Activated T-helper 2 cell treated with anti-CD3 and anti-CD28 coated beads, Interferon-gamma antibody, Interleukin-2, Interleukin-4, amounts not matched to agents 10 μg/mL and 5 μg/mL and 100 μg/mL, durations not matched to agents 14 hours and 24 hours and 36 hours (primary cell): Measurements from ENCODE around the gene PRKACG. TPM values are rescaled to one million over a fixed set of nuclear protein-coding genes. Genes with fewer than 3 reads are reported as not detected.

Experiments
- DNase-seq: peaks from one replicate; pipeline ENCODE4 v3.0.0; 2021; ENCODE audit warnings: low spot score
- H3K27ac Mint-ChIP-seq: one replicate; pipeline ENCODE4 v1.8.0; 2021; ENCODE audit warnings: mixed read lengths
- H3K27me3 Mint-ChIP-seq: one replicate; pipeline ENCODE4 v1.8.0; 2021; ENCODE audit warnings: low read depth, mixed read lengths
- H3K36me3 Mint-ChIP-seq: one replicate; pipeline ENCODE4 v1.8.0; 2021; ENCODE audit warnings: low read depth, mixed read lengths
- H3K4me1 Mint-ChIP-seq: one replicate; pipeline ENCODE4 v1.8.0; 2021; ENCODE audit warnings: low read depth, mixed read lengths
- H3K4me3 Mint-ChIP-seq: one replicate; pipeline ENCODE4 v1.8.0; 2021; ENCODE audit warnings: low read depth, mild to moderate bottlenecking, moderate library complexity, mixed read lengths
- H3K9me3 Mint-ChIP-seq: one replicate; pipeline ENCODE4 v1.8.0; 2021; ENCODE audit warnings: mixed read lengths
- intact Hi-C: fragments of 100-400 bp; cut with micrococcal nuclease; formaldehyde crosslinking; loops from one replicate; pipeline ENCODE4 v1.15.1; 2023
- total RNA-seq: library from RNA; stranded (reverse); gene quantifications from 2 replicates; pipeline ENCODE4 v1.2.3, GENCODE V29; 2022

PRKACG gene
- total RNA-seq, 1 donor from 2014 or later = not detected

GRCh38 chr9:69036799-69037198, 22.9 kb upstream of the PRKACG start:
- H3K36me3 Mint-ChIP-seq = peaks cover 17% of the 10 kb centered on the region
- peak overlapping the region; percentile 84 for H3K27ac Mint-ChIP-seq
- peak overlapping the region; percentile 91 for H3K4me3 Mint-ChIP-seq
- intact Hi-C loops = loop anchor here (1.0 to 5.0 kb wide), 4 partner anchors 8 to 156 kb away; no protein-coding TSS in a partner anchor
- H3K27me3 Mint-ChIP-seq = no peaks in the 10 kb centered on the region
- DNase-seq = no peak
- H3K4me1 Mint-ChIP-seq = peaks cover 18% of the 10 kb centered on the region
- H3K9me3 Mint-ChIP-seq = no peaks in the 10 kb centered on the region

DNA sequence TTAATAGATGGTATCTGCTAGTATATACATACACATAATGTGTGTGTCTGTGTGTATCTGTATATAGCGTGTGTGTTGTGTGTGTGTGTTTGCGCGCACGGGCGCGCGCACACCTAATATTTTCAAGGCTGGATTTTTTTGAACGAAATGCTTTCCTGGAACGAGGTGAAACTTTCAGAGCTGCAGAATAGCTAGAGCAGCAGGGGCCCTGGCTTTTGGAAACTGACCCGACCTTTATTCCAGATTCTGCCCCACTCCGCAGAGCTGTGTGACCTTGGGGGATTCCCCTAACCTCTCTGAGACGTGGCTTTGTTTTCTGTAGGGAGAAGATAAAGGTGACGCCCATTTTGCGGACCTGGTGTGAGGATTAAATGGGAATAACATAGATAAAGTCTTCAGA, 22.4 kb upstream of the PRKACG start:
- H3K36me3 Mint-ChIP-seq = peaks cover 17% of the 10 kb centered on the region
- H3K4me1 Mint-ChIP-seq = peaks cover 20% of the 10 kb centered on the region
- no peaks in the 10 kb centered on the region for H3K27me3 Mint-ChIP-seq
- H3K27ac Mint-ChIP-seq = peak overlapping the region; percentile 84
- H3K4me3 Mint-ChIP-seq = peak overlapping the region; percentile 91
- intact Hi-C loops = loop anchor here (1.0 to 5.0 kb wide), 4 partner anchors 8 to 156 kb away; no protein-coding TSS in a partner anchor
- H3K9me3 Mint-ChIP-seq = no peaks in the 10 kb centered on the region
- DNase-seq = peak; percentile 15

- Mint-ChIP-seq H3K9me3 (no peaks in the 10 kb centered on the region), H3K27ac (peak within 1 kb of the TSS; percentile 84), H3K36me3 (peaks cover 13% of the 10 kb centered on the region), H3K4me1 (peaks cover 25% of the 10 kb centered on the region), H3K4me3 (peak within 1 kb of the TSS; percentile 91), H3K27me3 (no peaks in the 10 kb centered on the region)
- peak; percentile 77 for DNase-seq
- intact Hi-C loops = loop anchor here (1.0 to 5.0 kb wide), 4 partner anchors 7 to 157 kb away; no protein-coding TSS in a partner anchor
Observed at GRCh38 chr9:69035438-69036308, 21.8 kb upstream of the PRKACG start, which contains the start of gene FXN. Gene FXN, plus strand, starts transcription at chr9:69035752. Its CDS starts 31 bp downstream, at chr9:69035783.

DNA sequence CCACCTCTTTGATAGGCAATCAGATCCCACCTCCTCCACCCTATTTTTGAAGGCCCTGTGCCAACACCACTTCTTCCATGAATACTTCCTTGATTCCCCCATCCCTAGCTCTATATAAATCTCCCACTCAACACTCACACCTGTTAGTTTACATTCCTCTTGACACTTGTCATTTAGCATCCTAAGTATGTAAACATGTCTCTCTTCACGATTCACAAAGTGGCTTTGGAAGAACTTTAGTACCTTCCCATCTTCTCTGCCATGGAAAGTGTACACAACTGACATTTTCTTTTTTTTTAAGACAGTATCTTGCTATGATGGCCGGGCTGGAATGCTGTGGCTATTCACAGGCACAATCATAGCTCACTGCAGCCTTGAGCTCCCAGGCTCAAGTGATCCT, 20.2 kb upstream of the PRKACG start:
- DNase-seq = no peak
- H3K36me3 Mint-ChIP-seq = peaks cover 16% of the 10 kb centered on the region
- peaks cover 9% of the 10 kb centered on the region for H3K9me3 Mint-ChIP-seq
- H3K4me1 Mint-ChIP-seq = peaks cover 36% of the 10 kb centered on the region
- no peaks in the 10 kb centered on the region for H3K27me3 Mint-ChIP-seq
- no peak overlapping the region for H3K4me3 Mint-ChIP-seq
- intact Hi-C loops = no loop called here
- no peak overlapping the region for H3K27ac Mint-ChIP-seq

- intact Hi-C loops = no loop called here
- no peak overlapping the region for H3K4me3 Mint-ChIP-seq
- no peaks in the 10 kb centered on the region for H3K27me3 Mint-ChIP-seq
- peaks cover 9% of the 10 kb centered on the region for H3K36me3 Mint-ChIP-seq
- no peak for DNase-seq
- peaks cover 9% of the 10 kb centered on the region for H3K9me3 Mint-ChIP-seq
- H3K27ac Mint-ChIP-seq = no peak overlapping the region
- peaks cover 46% of the 10 kb centered on the region for H3K4me1 Mint-ChIP-seq
Observed at GRCh38 chr9:69030851-69031645, 17.1 kb upstream of the PRKACG start.

- Mint-ChIP-seq H3K4me3 (no peak overlapping the region), H3K27me3 (no peaks in the 10 kb centered on the region), H3K27ac (no peak overlapping the region), H3K4me1 (peaks cover 44% of the 10 kb centered on the region), H3K36me3 (peaks cover 9% of the 10 kb centered on the region), H3K9me3 (peaks cover 9% of the 10 kb centered on the region)
- intact Hi-C loops = loop anchor here (5.0 to 10.0 kb wide), 4 partner anchors 52 to 325 kb away; partner anchors contain the start of gene PIP5K1B
- no peak for DNase-seq
Observed at GRCh38 chr9:69029535-69029934, 15.6 kb upstream of the PRKACG start.

- H3K4me3 Mint-ChIP-seq = no peak overlapping the region
- H3K4me1 Mint-ChIP-seq = peaks cover 48% of the 10 kb centered on the region
- peak overlapping the region; percentile 37 for H3K27ac Mint-ChIP-seq
- H3K36me3 Mint-ChIP-seq = peaks cover 9% of the 10 kb centered on the region
- peaks cover 9% of the 10 kb centered on the region for H3K9me3 Mint-ChIP-seq
- DNase-seq = peak; percentile 63
- H3K27me3 Mint-ChIP-seq = no peaks in the 10 kb centered on the region
- intact Hi-C loops = loop anchor here (1.0 to 10.0 kb wide), 5 partner anchors 8 to 324 kb away; partner anchors contain the start of gene PIP5K1B
Observed at GRCh38 chr9:69028754-69029153, 14.8 kb upstream of the PRKACG start.

- H3K9me3 Mint-ChIP-seq = peaks cover 9% of the 10 kb centered on the region
- no peaks in the 10 kb centered on the region for H3K27me3 Mint-ChIP-seq
- H3K4me1 Mint-ChIP-seq = peaks cover 54% of the 10 kb centered on the region
- intact Hi-C loops = loop anchor here (1.0 to 10.0 kb wide), 8 partner anchors 9 to 443 kb away; partner anchors contain the start of gene PIP5K1B
- no peak overlapping the region for H3K4me3 Mint-ChIP-seq
- peaks cover 9% of the 10 kb centered on the region for H3K36me3 Mint-ChIP-seq
- no peak overlapping the region for H3K27ac Mint-ChIP-seq
- peak; percentile 30 for DNase-seq
Observed at GRCh38 chr9:69027355-69028097, 13.6 kb upstream of the PRKACG start.

DNA sequence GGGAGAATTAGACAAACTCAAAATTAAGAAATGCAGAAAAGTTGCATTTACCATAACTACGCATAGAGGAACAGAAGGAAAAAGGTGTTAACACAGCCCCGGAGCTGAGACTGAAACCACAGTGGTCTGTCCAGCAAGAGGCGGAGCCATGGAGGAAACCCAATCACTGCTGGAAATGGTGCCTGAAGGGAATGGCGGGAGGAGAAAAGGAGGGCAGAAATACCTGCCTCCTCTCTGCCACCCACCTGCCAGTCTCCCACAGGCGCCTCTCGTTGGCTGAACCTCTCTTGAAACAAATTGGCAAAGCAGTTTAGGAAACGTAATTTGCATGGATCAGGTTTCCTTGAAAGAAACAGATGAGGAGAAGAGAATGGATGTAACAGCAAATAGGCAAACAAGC, 9.7 kb upstream of the PRKACG start:
- DNase-seq = no peak
- Mint-ChIP-seq H3K27ac (no peak overlapping the region), H3K4me3 (no peak overlapping the region), H3K4me1 (peaks cover 58% of the 10 kb centered on the region), H3K9me3 (no peaks in the 10 kb centered on the region), H3K36me3 (no peaks in the 10 kb centered on the region), H3K27me3 (no peaks in the 10 kb centered on the region)
- intact Hi-C loops = loop anchor here (10.0 kb wide), 1 partner anchor 319 kb away; the partner anchor contains the start of gene PIP5K1B

DNA sequence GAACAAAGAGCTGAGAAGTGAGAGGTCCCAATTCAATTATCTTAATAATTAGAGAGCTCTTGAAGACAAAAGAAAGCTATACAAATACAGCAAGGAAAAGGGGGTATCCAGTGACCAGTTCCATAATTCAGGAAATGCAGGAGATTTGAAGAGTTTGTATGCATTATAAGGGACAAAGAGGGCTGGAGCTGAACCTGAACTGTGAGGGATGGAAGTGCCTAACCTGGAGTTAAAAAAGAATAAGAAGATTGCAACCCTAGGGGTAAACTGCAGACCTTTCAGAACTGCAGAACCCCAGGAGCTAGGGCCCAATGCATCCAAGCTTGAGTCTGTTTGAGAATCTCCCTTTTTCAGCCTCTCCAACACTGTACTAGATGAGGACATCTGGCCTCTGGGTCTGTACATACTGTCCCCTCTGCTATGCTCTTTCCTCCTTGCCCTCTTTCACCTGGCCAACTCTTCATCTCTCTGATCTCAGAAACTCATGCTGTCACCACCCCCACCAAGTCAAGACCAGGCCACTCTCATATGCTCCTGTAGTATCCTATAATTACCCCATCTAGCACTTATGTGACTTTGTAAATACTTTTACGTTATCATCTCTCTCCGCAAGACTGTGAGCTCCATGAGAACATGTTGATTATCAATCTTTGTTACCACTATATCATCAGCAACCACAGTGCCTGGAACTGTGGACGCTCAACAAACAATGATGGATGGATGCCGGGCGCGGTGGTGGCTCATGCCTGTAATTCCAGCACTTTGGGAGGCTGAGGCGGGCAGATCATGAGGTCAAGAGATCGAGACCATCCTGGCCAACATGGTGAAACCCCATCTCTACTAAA, 6.6 kb upstream of the PRKACG start:
- Mint-ChIP-seq H3K9me3 (no peaks in the 10 kb centered on the region), H3K4me1 (peaks cover 46% of the 10 kb centered on the region), H3K4me3 (no peak overlapping the region), H3K36me3 (no peaks in the 10 kb centered on the region), H3K27ac (no peak overlapping the region), H3K27me3 (no peaks in the 10 kb centered on the region)
- intact Hi-C loops = loop anchor here (10.0 kb wide), 1 partner anchor 316 kb away; the partner anchor contains the start of gene PIP5K1B
- DNase-seq = no peak

DNA sequence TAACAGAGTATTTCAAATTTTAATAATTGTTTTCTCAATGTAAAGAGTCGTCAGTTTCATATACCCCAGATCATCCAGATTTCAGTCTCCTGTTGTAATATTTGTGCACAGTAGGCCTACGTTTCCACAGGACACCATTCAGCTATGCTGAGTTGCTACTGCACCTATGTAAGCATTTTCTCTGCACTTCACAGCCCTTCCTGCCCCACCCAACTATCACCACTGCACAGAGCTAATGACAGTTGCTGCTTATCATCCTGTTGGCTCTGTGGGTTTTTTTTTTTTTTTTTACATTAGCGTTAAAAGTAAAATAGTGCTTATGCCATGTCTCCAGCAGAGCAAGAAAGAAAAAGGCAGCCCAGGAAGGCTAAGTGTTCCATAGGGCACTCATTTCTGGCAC, 5.9 kb upstream of the PRKACG start:
- peaks cover 46% of the 10 kb centered on the region for H3K4me1 Mint-ChIP-seq
- intact Hi-C loops = loop anchor here (10.0 kb wide), 1 partner anchor 315 kb away; the partner anchor contains the start of gene PIP5K1B
- H3K36me3 Mint-ChIP-seq = no peaks in the 10 kb centered on the region
- H3K9me3 Mint-ChIP-seq = no peaks in the 10 kb centered on the region
- peaks cover 1% of the 10 kb centered on the region for H3K27me3 Mint-ChIP-seq
- H3K4me3 Mint-ChIP-seq = no peak overlapping the region
- H3K27ac Mint-ChIP-seq = peak overlapping the region; percentile 30
- peak; percentile 60 for DNase-seq
